GM19372 (cell line): ENCODE measurements around the gene PMM2.

Experiments
- ATAC-seq: cut with Tn5 transposase; IDR thresholded peaks from one replicate; pipeline ENCODE4 v1.9.1; 2021; ENCODE audit warnings: mild to moderate bottlenecking, low read depth, moderate library complexity; ENCODE audit not compliant: unreplicated experiment

Gene PMM2

DNA sequence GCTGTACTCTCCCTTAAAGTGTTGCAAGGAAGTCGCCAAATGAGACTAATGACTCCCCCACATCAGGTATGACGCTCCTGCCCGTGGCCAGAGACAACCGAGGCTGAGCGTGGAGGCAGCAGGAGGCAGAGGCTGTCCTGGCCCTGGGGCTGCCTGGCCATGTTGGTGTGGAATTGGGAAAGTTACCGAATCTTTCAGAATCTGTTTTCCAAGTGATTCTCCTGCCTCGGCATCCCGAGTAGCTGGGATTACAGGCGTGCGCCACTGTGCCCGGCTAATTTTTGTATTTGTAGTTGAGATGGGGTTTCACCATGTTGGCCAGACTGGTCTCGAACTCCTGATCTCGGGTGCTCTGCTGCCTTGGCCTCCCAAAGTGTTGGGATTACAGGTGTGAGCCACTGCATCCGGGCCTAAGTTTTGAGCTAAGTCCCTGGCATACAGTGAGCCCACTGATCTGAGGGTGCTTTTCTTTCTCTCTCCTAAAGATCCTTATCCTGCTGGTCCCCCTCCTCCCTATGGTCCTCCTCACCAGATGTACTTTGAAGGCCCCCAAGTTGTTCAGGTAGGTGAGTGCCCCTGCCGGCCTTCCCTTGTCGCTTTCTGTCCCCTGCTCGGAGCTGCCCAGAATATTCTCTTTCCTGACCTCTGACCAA, 85.2 kb downstream of the PMM2 start:
- no peak for ATAC-seq

DNA sequence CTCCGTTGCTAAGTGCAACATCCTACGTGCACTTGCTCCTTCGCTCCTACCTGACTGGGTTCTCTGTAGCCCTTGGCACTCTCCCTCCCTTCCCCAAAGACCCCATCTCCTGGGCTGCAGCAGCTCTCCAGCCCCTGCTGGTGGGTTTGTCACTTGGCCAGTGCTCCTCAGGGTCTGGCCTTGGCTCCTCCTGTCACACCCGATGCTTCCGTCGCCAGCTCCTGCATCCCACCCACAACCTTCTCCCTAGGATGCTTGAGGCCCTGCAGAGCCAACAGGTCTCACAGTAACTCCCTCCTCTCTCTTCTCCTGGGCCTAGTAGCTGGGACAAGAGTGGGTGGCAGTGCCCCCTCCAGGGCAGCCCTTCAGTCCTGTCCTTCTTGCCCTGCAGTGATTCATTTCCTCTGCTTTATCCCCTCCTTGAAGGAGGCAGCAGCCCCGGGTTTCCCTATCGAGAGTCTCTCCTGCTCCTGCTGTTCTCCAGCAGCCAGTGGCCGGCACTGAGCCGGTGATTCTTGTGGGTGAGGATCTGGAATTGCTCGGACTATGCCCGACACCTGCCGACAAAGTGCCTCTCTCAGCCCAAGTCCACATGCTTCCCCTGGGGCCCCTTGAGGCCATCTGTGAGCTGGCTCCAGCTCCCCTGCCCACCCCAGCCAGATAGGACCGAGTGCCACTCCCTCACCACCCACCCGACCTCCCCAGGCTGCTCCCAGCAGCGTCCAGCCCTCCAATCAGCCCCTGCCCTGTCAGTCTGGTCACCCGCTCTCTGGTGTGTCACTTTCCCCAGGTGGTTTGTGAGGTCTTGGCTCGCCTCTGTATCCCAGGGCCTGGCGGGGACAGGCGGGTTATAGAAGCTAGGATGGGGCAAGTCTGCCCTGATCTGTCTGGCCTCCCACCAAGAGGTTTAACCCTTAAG, 88.3 kb downstream of the PMM2 start:
- ATAC-seq: no peak

DNA sequence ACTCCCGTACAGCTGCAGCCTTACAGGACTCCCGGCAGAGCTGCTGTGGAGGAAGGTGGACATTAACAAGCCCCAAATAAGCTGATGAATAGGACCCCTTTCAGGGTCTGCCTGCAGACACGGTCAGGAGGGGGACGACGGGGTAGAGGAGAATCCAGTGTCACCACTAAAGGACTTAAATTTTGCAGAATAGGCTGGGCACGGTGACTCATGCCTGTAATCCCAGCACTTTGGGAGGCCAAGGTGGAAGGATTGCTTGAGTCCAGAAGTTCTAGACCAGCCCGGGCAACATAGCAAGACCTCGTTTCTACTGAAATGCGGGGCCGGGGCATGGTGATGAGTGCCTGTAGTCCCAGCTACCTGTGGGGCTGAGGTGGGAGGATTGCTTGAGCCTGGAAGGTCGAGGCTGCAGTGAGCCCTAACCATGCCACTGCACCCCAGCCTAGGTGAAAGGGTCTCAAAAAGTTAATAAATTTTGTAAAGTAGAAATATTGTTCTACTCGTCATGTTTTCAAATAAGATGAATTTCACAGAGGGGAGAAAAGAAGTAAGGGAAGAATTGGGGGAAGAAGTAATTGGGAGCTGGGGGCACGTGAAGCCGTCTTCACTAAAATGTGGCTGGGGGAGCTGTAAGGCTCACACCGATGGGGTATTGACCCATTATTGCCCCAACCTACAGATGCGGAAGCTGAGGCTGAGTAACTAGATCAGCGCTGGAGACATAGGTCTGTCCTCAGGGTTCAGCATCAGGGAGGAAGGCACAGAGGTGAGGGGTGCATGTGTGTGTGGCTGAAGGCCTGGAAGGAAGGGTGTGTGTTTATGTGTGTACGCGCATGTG, 89.2 kb downstream of the PMM2 start:
- ATAC-seq: no peak

DNA sequence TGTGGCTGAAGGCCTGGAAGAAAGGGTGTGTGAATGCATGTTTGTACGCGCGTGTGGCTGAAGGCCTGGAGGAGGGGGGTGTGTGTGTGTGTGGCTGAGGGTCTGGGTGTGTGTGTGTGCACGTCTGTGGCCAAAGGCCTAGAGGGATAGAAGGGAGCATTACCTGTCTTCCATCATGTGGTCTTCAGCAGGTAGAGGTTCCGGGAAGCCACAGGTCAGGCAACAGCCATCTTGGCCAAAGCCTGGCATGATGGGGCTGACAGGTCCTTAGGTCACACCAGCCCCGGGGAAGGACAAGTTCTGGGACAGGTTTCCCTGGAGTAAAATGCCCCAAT, 89.8 kb downstream of the PMM2 start:
- no peak for ATAC-seq

DNA sequence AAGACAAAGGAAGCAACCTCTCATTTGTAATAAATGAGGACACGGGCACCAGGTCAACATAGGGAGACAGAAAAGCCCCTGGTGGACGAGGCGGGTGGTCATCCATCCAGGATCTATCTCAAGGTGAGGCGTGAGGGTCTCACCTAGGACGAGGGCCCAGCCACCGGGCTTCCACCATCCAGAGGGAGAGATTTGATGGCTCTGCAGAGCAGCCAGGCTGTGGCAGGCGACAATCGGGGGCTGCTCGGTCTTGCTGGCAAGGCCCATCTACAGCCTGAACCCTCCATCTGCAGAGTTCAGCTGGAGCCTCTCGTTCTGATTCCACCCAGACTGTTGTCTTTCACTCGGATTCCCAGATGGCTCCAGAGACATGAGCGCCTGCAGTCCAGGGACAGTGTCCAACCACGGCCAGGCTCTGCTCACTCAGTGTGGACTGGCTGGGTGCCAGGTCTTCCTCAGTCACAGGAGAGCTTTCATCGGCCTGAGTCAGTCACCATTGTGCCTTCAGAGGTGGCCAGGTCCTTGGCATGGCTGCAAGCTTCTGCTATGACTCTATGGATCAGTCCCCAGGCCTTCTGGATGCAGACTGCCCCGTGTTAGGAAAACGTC, 90.4 kb downstream of the PMM2 start:
- ATAC-seq: no peak

DNA sequence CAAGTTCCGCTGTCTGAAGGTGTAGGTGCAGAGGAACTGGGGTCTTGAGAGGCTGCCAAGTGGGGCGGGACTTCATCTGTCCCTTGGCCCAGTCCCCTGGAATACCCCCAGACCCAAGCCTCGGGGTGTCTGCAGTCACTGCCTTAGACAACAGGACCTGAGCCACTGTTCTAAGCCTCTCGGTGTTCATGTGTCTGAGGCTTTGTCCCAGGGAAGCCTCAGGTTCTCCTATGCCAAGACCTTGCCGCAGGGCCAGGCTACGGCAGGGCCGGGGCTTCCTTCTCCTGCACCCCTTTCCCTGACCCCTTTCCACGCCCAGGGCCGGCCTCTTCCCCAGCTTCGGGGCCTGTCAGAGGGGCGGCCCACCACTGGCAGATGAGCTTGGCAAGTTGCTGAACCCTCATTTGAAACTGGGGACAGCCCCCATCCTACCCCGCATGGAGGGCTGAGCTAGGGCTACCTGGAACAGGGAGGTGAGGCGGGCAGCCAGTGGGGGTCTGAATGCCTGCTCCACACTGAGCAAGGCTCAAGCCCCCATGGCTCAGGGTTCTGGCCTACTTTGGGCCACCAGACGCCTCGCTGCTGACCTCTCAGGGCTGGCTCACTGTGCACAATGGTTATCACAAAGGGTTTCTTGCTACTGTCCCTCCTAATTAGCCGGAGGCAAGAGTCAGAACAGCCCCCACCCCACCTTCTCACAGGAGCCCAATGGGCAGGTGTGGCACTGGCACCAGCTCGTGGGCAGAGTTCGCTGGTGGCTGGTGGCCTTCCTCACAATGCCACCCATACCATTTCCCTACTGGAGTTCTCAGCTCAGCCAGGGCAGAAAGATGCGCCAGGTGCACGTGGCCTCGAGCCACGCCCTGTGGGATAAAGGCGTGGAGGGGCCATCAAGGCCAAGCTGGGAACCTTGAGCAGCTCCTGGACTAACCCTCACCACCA, 91.6 kb downstream of the PMM2 start:
- ATAC-seq: no peak

DNA sequence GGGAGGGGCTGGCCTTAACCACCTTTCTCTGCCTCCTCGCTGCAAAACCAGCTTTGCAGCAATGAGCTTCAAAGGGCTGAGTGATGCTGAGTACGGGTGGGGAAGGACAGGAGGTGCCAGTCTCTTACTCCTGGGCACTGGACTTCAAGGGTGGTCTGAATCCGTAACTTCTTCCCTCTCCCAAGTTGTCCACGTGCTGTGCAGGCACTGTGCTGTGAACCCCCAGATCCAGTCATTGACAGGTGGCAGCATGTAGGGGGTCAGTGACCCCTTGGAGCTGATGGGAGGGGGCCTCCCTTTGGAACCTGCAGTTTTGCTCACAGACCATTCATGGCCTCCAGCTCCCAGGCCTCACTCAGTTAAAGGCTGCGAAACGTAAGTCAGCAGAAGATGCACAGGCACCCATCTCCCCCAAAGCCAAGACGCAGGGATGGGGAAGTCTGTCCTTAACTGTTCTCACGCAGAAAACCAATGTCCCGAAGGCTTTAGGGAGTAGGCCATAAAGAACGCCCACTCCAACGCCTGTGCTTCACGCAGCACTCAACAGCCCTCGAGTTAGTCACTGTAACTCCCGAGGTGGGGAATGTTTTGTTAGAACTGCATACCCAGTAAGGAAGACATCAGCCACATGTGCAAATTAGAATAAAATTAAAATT, 92.4 kb downstream of the PMM2 start:
- ATAC-seq: no peak

DNA sequence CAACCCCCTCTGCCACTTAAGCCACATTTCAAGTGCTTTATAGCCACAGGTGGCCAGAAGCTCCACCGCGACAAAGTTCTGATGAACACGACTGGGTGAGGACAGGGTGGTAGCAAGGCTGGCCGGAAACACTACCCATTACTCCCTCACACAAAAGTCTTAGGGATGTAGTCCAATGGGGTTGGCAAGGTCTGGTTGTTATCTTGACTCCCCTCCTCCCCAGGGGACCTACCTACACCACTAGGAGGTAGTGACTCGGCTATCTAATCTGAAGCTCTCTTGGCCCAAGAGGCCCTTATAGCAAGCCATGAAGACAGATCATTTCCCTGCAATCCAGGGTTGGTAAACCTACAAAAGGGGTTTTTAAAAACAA, 92.9 kb downstream of the PMM2 start:
- no peak for ATAC-seq

DNA sequence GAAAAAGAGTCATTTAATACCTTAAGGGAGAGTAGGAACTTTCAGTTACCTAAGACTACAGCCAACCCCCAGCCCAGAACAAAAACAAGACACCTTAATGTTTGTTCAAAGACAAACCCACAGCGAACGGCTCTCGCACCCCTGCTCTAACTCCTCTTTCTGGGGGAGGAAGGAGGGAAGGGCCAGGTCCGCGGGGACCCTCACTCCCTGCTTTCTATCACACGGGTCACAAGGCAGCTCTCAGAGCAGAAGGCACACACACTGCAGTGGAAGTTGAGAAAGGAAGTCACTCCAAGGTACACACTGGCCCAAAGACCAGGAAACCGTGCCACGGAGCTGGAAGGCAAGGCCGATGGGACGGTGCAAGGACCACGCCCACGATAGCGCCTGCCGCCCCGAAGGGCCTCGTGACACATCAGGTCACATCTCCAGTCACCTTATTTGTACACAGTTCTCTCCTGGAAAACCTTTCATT, 94.5 kb downstream of the PMM2 start:
- ATAC-seq: peak; percentile 22

DNA sequence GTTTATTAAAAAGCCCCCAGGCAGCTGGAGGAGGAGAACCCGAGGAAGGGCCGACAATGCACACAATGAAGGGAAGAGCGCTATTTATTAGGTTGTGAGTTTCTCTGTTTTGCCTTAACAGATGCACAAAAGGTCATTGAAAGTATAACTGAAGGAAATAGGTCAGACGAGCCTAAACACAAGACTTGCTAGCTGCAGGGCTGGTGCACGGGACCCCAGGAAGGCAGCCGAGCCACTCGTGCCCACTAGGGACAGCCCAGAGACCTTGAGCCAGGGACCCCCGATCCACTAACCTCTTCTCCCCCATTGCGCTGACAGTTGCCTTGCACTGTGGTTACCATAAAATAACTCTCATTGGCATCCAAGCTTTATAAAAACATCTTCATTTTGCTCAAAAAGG, 95.8 kb downstream of the PMM2 start:
- no peak for ATAC-seq

DNA sequence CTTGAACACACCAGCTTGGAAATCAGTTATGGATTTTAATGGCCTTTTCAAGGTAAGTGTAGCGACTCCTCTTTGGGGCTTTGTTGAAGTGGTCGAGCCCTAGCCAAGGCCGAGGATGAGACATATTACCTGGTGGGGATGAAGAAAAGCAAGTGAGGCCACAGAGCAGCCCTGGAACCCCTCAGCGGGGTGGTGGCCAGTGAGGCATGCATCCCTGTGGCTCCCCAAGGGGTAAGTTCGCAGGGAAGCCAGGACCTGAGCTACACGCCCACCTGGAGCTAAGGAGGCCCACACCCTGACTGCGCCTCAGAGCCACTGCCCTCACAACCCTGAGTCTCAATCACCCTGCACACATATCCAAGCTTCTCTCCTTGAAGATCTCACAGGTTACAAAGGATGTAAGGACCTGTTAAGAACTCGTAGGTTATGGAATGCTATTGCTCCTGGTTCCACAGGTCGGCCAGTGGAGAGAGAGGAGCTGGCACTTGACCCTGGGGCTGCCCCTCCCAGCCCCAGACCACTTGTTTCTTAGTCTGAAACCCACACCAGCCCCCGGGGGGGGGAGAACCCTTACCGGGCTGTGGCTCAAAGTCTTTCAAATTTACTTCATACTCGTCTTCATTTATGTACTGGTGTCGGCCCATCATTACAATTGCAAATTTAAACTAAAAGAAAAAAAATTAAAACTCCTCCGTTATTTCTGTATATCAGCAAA, 96.5 kb downstream of the PMM2 start:
- no peak for ATAC-seq

DNA sequence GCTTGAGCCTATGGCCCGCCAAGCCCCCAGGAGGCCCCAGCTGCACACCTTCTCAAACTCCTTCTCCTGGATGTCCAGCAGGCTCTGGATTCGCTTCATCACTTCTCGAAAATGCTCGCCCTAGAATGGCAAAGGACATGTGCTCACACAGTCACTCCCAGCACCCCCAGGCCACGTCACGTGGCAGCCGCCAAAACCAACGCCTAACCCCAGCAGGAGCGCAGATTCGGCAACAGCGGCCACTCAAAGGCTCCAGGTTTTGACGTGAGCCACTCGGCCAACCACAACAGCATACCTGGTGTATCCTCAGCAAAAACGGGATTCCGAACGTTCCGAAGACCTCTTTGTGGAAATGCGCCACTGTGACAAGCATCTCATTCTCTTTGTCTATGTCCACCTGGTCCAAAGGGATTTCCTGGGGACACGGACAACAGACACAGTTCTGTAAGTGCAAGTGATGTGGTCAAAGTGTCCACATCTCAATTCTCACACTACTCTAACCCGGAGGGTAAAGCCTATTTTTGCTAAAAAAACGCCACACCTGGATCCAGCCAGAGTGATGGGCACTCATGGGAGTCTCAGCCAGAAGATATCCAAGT, 97.2 kb downstream of the PMM2 start:
- ATAC-seq: no peak

DNA sequence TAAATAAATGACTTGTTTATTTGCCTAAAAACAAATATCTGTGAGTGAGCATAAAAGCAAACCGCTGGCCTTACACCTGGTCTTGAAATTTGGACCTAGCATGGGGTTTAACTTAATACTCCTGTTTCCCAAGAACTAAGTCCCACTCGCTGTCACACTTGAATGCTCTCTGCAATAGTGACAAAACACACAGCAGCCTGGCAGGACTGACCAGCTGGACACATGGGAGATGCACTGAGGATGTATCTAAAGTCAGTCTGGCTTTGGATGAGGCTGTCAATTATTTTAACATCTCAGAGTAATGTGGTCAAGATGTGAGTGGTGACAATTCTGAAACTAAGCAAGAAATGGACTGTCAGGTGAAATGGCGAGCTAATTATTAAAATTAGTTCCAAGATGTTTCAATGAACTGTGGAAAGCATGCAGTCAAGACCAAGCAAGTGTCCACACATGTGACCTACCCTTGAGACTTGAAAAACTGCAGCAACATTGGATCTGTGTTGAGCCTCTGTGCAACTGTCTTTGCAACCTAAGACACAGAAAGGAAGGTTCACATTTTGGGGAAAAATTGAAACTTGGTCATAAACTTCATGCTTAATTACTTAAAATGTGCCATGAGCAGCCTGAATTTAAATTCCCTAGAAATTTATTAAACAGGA, 101.2 kb downstream of the PMM2 start:
- no peak for ATAC-seq
